B cell (primary cell): ENCODE results near the gene CACNA1A. TPM values are rescaled to one million over a fixed set of nuclear protein-coding genes. Genes with fewer than 3 reads are reported as not detected.

Experiments
- ATAC-seq: fragments of 200-7000 bp; cut with Tn5 transposase; one replicate; pipeline ENCODE4 v1.10.0; 2021; ENCODE audit warnings: low read depth, mild to moderate bottlenecking, moderate number of reproducible peaks, moderate library complexity
- CTCF ChIA-PET: fragments of 350-600 bp; sonication (Branson Sonifier 250); formaldehyde crosslinking; loops from one replicate; lab custom pipeline; 2021; ENCODE audit warnings: antibody characterized with exemption, inconsistent platforms; lab: Charles Lee
- POLR2A ChIA-PET: fragments of 350-600 bp; sonication (Branson Sonifier 250); formaldehyde crosslinking; loops from one replicate; lab custom pipeline; 2021; ENCODE audit warnings: antibody characterized with exemption; lab: Charles Lee
- DNase-seq: peaks from one replicate; pipeline ENCODE4 v3.0.0; 2013
- H2AFZ ChIP-seq: 2 replicates; pipeline ENCODE4 v1.6.1; 2012; ENCODE audit warnings: mild to moderate bottlenecking, low read depth, low read length; ENCODE audit not compliant: insufficient read depth, poor library complexity, severe bottlenecking
- H3K27ac ChIP-seq, 2 donors: 1 replicate in 1 of 2; 2 replicates in 1 of 2; pipeline ENCODE4 v1.5.1; 2012 to 2013; ENCODE audit warnings: low read length in 2 of 2, mild to moderate bottlenecking in 2 of 2, moderate library complexity in 1 of 2
- H3K27me3 ChIP-seq, 4 experiments: fragments of 200-600 bp in 1 of 4; sonication (generic) in 1 of 4; replicated peaks in 1 of 4; 1 replicate in 2 of 4; 2 replicates in 2 of 4; pipeline versions ENCODE4 v1.6.1 to v1.7.0; 2013 to 2016; ENCODE audit warnings: low read length in 3 of 4, mild to moderate bottlenecking in 2 of 4, mixed read lengths in 1 of 4, moderate library complexity in 1 of 4; ENCODE audit not compliant: insufficient read depth in 4 of 4, control insufficient read depth in 3 of 4; ENCODE audit errors: control extremely low read depth in 1 of 4
- H3K36me3 ChIP-seq, 2 experiments: replicated peaks in 1 of 2; 1 replicate in 1 of 2; 2 replicates in 1 of 2; pipeline versions ENCODE4 v1.6.1 to v1.7.1; 2013; ENCODE audit warnings: low read length in 1 of 2; ENCODE audit not compliant: insufficient read depth in 2 of 2, control insufficient read depth in 1 of 2; ENCODE audit errors: control extremely low read depth in 1 of 2, extremely low read depth in 1 of 2
- H3K4me1 ChIP-seq, 2 donors: fragments of 200-600 bp in 1 of 2; sonication (generic) in 1 of 2; 1 replicate in 1 of 2; 2 replicates in 1 of 2; pipeline versions ENCODE4 v1.5.1 to v1.6.1; 2013 to 2017; ENCODE audit warnings: low read length in 2 of 2; ENCODE audit not compliant: control insufficient read depth in 2 of 2, insufficient read depth in 2 of 2
- H3K4me2 ChIP-seq: replicated peaks from 2 replicates; pipeline ENCODE3; 2012; ENCODE audit warnings: mild to moderate bottlenecking, low read depth, low read length; ENCODE audit not compliant: poor library complexity, severe bottlenecking
- H3K4me3 ChIP-seq, 5 experiments: fragments of 200-600 bp in 1 of 5; sonication (generic) in 1 of 5; 1 replicate in 3 of 5; 2 replicates in 2 of 5; pipeline versions ENCODE4 v1.5.1 to v1.7.0; 2011 to 2016; ENCODE audit warnings: low read length in 4 of 5, mild to moderate bottlenecking in 4 of 5, low read depth in 2 of 5, control low read depth in 1 of 5, moderate library complexity in 1 of 5; ENCODE audit not compliant: insufficient read depth in 1 of 5; ENCODE audit errors: control extremely low read depth in 1 of 5, extremely low read depth in 1 of 5
- H3K79me2 ChIP-seq: fragments of 200-600 bp; sonication (generic); one replicate; pipeline ENCODE4 v1.6.0; 2016; ENCODE audit warnings: low read length; ENCODE audit not compliant: control insufficient read depth, insufficient read depth
- H3K9ac ChIP-seq: fragments of 200-600 bp; sonication (generic); 2 replicates; pipeline ENCODE4 v1.6.1; 2017; ENCODE audit warnings: mild to moderate bottlenecking, low read length, moderate library complexity
- H3K9me3 ChIP-seq, 3 donors: one replicate each; pipeline versions ENCODE4 v1.6.1 to v1.7.1; 2013; ENCODE audit warnings: low read length in 2 of 3; ENCODE audit not compliant: control insufficient read depth in 2 of 3, insufficient read depth in 1 of 3; ENCODE audit errors: control extremely low read depth in 1 of 3
- H4K20me1 ChIP-seq: 2 replicates; pipeline ENCODE4 v1.6.0; 2012; ENCODE audit warnings: mild to moderate bottlenecking, low read length; ENCODE audit not compliant: insufficient read depth, control insufficient read depth, poor library complexity, severe bottlenecking
- H3K27ac Mint-ChIP-seq: one replicate; pipeline ENCODE4 v1.8.0; 2021; ENCODE audit warnings: mixed read lengths
- H3K27me3 Mint-ChIP-seq: one replicate; pipeline ENCODE4 v1.8.0; 2021; ENCODE audit warnings: mixed read lengths
- H3K4me1 Mint-ChIP-seq: one replicate; pipeline ENCODE4 v1.8.0; 2021; ENCODE audit warnings: mixed read lengths
- H3K4me3 Mint-ChIP-seq: one replicate; pipeline ENCODE4 v1.8.0; 2021; ENCODE audit warnings: mixed read lengths
- H3K9me3 Mint-ChIP-seq: one replicate; pipeline ENCODE4 v1.8.0; 2022; ENCODE audit warnings: mixed read lengths; ENCODE audit not compliant: insufficient read depth
- CTCF ChIP-seq: fragments of 200-600 bp; IDR thresholded peaks from one replicate; pipeline ENCODE4 v1.8.0; 2022; ENCODE audit warnings: antibody characterized with exemption, mild to moderate bottlenecking
- EZH2 ChIP-seq: IDR thresholded peaks from 2 replicates; pipeline ENCODE4 v1.6.1; 2012; ENCODE audit warnings: borderline replicate concordance, low read depth, mild to moderate bottlenecking, moderate library complexity, low read length; ENCODE audit not compliant: insufficient read depth, poor library complexity, severe bottlenecking
- WGBS: methylation state at CpG from one replicate; pipeline ENCODE4 v1.1.5; 2013; ENCODE audit warnings: missing lambda C conversion rate; ENCODE audit not compliant: insufficient coverage; 5-methylcytosine and 5-hydroxymethylcytosine counted together
- intact Hi-C: fragments of 100-400 bp; cut with micrococcal nuclease; formaldehyde crosslinking; loops from one replicate; pipeline ENCODE4 v1.10.0; 2022
- polyA plus RNA-seq: library from polyadenylated mRNA; depleted of rRNA; stranded (reverse); fragments of >200 nt; gene quantifications from 2 replicates; pipeline ENCODE4 v1.2.3, GENCODE V29; 2012
- total RNA-seq, 2 donors: library from RNA; stranded (reverse); fragments of 120-200 nt in 1 of 2; gene quantifications; 1 replicate in 1 of 2; 2 replicates in 1 of 2; pipeline versions ENCODE4 v1.2.3 to v1.2.4, GENCODE V29; 2013 to 2022

Gene CACNA1A
- total and polyA plus RNA-seq, 2 donors (not counting 1 experiment from before 2014, with no cell fraction given), result 1.2 to 1.3 TPM

- peaks cover 7% of the 10 kb centered on the region for H3K79me2 ChIP-seq
- peaks cover 0 to 2% (median 0%) of the 10 kb centered on the region in 3 donors for H3K9me3 ChIP-seq
- no peak for DNase-seq
- intact Hi-C loops, result no loop called here
- Mint-ChIP-seq H3K4me3 (no peak overlapping the region), H3K27me3 (no peaks in the 10 kb centered on the region), H3K4me1 (peaks cover 53% of the 10 kb centered on the region), H3K9me3 (no peaks in the 10 kb centered on the region), H3K27ac (no peak overlapping the region)
- ChIA-PET CTCF (interaction anchor here (0.5 to 8.4 kb wide), 10 partner anchors 12 to 1465 kb away, joined by 3 to 64 read pairs (median 4); no protein-coding TSS in a partner anchor), POLR2A (interaction anchor here (0.6 to 0.9 kb wide), 5 partner anchors 10 to 88 kb away, joined by 3 to 7 read pairs (median 5); no protein-coding TSS in a partner anchor)
- H3K36me3 ChIP-seq, result no peaks in the 10 kb centered on the region
- WGBS, result 97% methylated on average over 19 of the region's 19 CpGs
- TF ChIP-seq EZH2, result no peak
- no peak for TF ChIP-seq CTCF
- H3K4me3 ChIP-seq, result no peak overlapping the region
- no peak overlapping the region for H3K9ac ChIP-seq
- no peak overlapping the region for H3K4me2 ChIP-seq
- H3K27ac ChIP-seq, result no peak overlapping the region
- H2AFZ ChIP-seq, result no peak overlapping the region
- H3K27me3 ChIP-seq, result no peaks in the 10 kb centered on the region
- H3K4me1 ChIP-seq, result peaks cover 36 to 47% of the 10 kb centered on the region in 2 donors
- no peaks in the 10 kb centered on the region for H4K20me1 ChIP-seq
- no peak for ATAC-seq
Measured at GRCh38 chr19:13214036-13214730, 292.1 kb downstream of the CACNA1A start.

GRCh38 chr19:13212759-13213330 lies 293.4 kb downstream of the CACNA1A start:
- ATAC-seq (no peak), DNase-seq (peak; percentile 77)
- H2AFZ ChIP-seq, result no peak overlapping the region
- peak overlapping the region; percentile 17 for H3K4me2 ChIP-seq
- no peak overlapping the region for H3K4me3 ChIP-seq
- peak overlapping the region; percentile 44 for H3K4me3 Mint-ChIP-seq
- H3K9me3 Mint-ChIP-seq, result no peaks in the 10 kb centered on the region
- 59% methylated on average over 5 of the region's 7 CpGs for WGBS
- intact Hi-C loops, result no loop called here
- no peaks in the 10 kb centered on the region for H4K20me1 ChIP-seq
- H3K36me3 ChIP-seq, result no peaks in the 10 kb centered on the region
- ChIA-PET POLR2A (interaction anchor here (0.6 to 0.9 kb wide), 2 partner anchors 25 to 58 kb away, joined by 3 to 4 read pairs; no protein-coding TSS in a partner anchor), CTCF (interaction anchor here (0.7 to 8.4 kb wide), 7 partner anchors 19 to 112 kb away, joined by 3 to 64 read pairs (median 4); no protein-coding TSS in a partner anchor)
- no peak for TF ChIP-seq EZH2
- peak; percentile 69 for TF ChIP-seq CTCF
- H3K27me3 ChIP-seq, result no peaks in the 10 kb centered on the region
- H3K9me3 ChIP-seq, result peaks cover 0 to 2% (median 0%) of the 10 kb centered on the region in 3 donors
- no peak overlapping the region for H3K9ac ChIP-seq
- H3K79me2 ChIP-seq, result peaks cover 11% of the 10 kb centered on the region
- peak overlapping the region; percentile 29 for H3K27ac Mint-ChIP-seq
- peaks cover 41 to 54% of the 10 kb centered on the region in 2 donors for H3K4me1 ChIP-seq
- no peaks in the 10 kb centered on the region for H3K27me3 Mint-ChIP-seq
- no peak overlapping the region for H3K27ac ChIP-seq
- H3K4me1 Mint-ChIP-seq, result peaks cover 62% of the 10 kb centered on the region
